Stimulated activated naive CD8-positive, alpha-beta T cell treated with anti-CD3 and anti-CD28 coated beads, Interleukin-15, amount 100 ng/mL, for 72 hours (primary cell): ENCODE measurements around the gene PAM16.
"Not testable (repeated sequence)": the region's sequence is repeated elsewhere in the genome, so short reads cannot be mapped to it uniquely, and the experiment has no call there.

Experiments
- ATAC-seq: fragments of 150-1000 bp; cut with Tn5 transposase; 2 replicates; pipeline ENCODE4 v1.10.0; 2021; ENCODE audit warnings: mild to moderate bottlenecking, moderate library complexity
- DNase-seq, 2 donors: peaks; one replicate each; pipeline ENCODE4 v3.0.0; 2021 to 2022
- H3K27ac Mint-ChIP-seq, 2 donors: one replicate each; pipeline ENCODE4 v1.8.0; 2022; ENCODE audit warnings: mild to moderate bottlenecking in 2 of 2, mixed read lengths in 2 of 2, moderate library complexity in 2 of 2
- H3K27me3 Mint-ChIP-seq: one replicate; pipeline ENCODE4 v1.8.0; 2022; ENCODE audit warnings: mixed read lengths
- H3K4me1 Mint-ChIP-seq: one replicate; pipeline ENCODE4 v1.8.0; 2022; ENCODE audit warnings: mild to moderate bottlenecking, mixed read lengths
- H3K4me3 Mint-ChIP-seq, 2 donors: one replicate each; pipeline ENCODE4 v1.8.0; 2022; ENCODE audit warnings: mild to moderate bottlenecking in 2 of 2, mixed read lengths in 2 of 2, moderate library complexity in 1 of 2
- H3K9me3 Mint-ChIP-seq, 2 donors: one replicate each; pipeline ENCODE4 v1.8.0; 2022; ENCODE audit warnings: mixed read lengths in 2 of 2

PAM16 gene

GRCh38 chr16:4350787-4351659, at the start of gene PAM16:
PAM16 (minus strand) TSS chr16:4351321; CDS start chr16:4351234, 87 bp downstream.
- DNase-seq, result peak; percentile 98
- H3K9me3 Mint-ChIP-seq, result no peaks in the 10 kb centered on the region

GRCh38 chr16:4399001-4399730, 48.0 kb upstream of the PAM16 start:
- H3K4me3 Mint-ChIP-seq, result no peak overlapping the region

More at GRCh38 chr16:4350787-4351659, at the start of gene PAM16:
- peaks cover 35% of the 10 kb centered on the region for H3K4me1 Mint-ChIP-seq
- peak within 1 kb of the TSS; percentile 96 to 98 for H3K27ac Mint-ChIP-seq
- ATAC-seq, result peak; percentile 95
- peak within 1 kb of the TSS; percentile 93 to 96 for H3K4me3 Mint-ChIP-seq
- no peaks in the 10 kb centered on the region for H3K27me3 Mint-ChIP-seq

GRCh38 chr16:4395055-4395726, 44.1 kb upstream of the PAM16 start:
- ATAC-seq, result no peak
- Mint-ChIP-seq H3K4me3 (no peak overlapping the region), H3K9me3 (no peaks in the 10 kb centered on the region), H3K27ac (peak overlapping the region in 1 of 2 donors; percentile 85), H3K4me1 (peaks cover 12% of the 10 kb centered on the region), H3K27me3 (no peaks in the 10 kb centered on the region)
- no peak for DNase-seq

More at GRCh38 chr16:4399001-4399730, 48.0 kb upstream of the PAM16 start:
- Mint-ChIP-seq H3K9me3 (no peaks in the 10 kb centered on the region), H3K27ac (peak overlapping the region in 1 of 2 donors; percentile 64), H3K4me1 (peaks cover 20% of the 10 kb centered on the region), H3K27me3 (no peaks in the 10 kb centered on the region)
- ATAC-seq (no peak), DNase-seq (no peak)

- not testable (repeated sequence) for H3K27me3 Mint-ChIP-seq, H3K9me3 Mint-ChIP-seq, H3K4me3 Mint-ChIP-seq, ATAC-seq, DNase-seq
- Mint-ChIP-seq H3K4me1 (peaks cover 12% of the 10 kb centered on the region), H3K27ac (peak overlapping the region in 1 of 2 donors; percentile 12)
Observed at GRCh38 chr16:4393850-4394249, 42.7 kb upstream of the PAM16 start.

- DNase-seq (no peak), ATAC-seq (no peak)
- Mint-ChIP-seq H3K4me1 (peaks cover 12% of the 10 kb centered on the region), H3K9me3 (no peaks in the 10 kb centered on the region), H3K4me3 (no peak overlapping the region), H3K27me3 (no peaks in the 10 kb centered on the region), H3K27ac (no peak overlapping the region)
Observed at GRCh38 chr16:4393240-4393600, 42.1 kb upstream of the PAM16 start.

GRCh38 chr16:4392382-4393239, 41.5 kb upstream of the PAM16 start:
- H3K9me3 Mint-ChIP-seq, result no peaks in the 10 kb centered on the region
- DNase-seq (no peak), ATAC-seq (peak; percentile 17)
- no peaks in the 10 kb centered on the region for H3K27me3 Mint-ChIP-seq
- H3K27ac Mint-ChIP-seq, result peak overlapping the region in 1 of 2 donors; percentile 54
- no peak overlapping the region for H3K4me3 Mint-ChIP-seq
- H3K4me1 Mint-ChIP-seq, result peaks cover 12% of the 10 kb centered on the region

- Mint-ChIP-seq H3K4me1 (peaks cover 19% of the 10 kb centered on the region), H3K4me3 (no peak overlapping the region), H3K27ac (peak overlapping the region in 1 of 2 donors; percentile 54), H3K9me3 (no peaks in the 10 kb centered on the region), H3K27me3 (no peaks in the 10 kb centered on the region)
- no peak for DNase-seq
- no peak for ATAC-seq
Observed at GRCh38 chr16:4391631-4392381, 40.7 kb upstream of the PAM16 start.

GRCh38 chr16:4390266-4391260, 39.4 kb upstream of the PAM16 start:
- Mint-ChIP-seq H3K9me3 (no peaks in the 10 kb centered on the region), H3K4me1 (peaks cover 32% of the 10 kb centered on the region)
- ATAC-seq, result no peak

GRCh38 chr16:4389051-4389955, 38.2 kb upstream of the PAM16 start:
- Mint-ChIP-seq H3K9me3 (no peaks in the 10 kb centered on the region), H3K27ac (no peak overlapping the region), H3K27me3 (no peaks in the 10 kb centered on the region), H3K4me1 (peaks cover 36% of the 10 kb centered on the region), H3K4me3 (no peak overlapping the region)
- no peak for DNase-seq
- ATAC-seq, result no peak

More at GRCh38 chr16:4390266-4391260, 39.4 kb upstream of the PAM16 start:
- Mint-ChIP-seq H3K4me3 (no peak overlapping the region), H3K27ac (no peak overlapping the region), H3K27me3 (no peaks in the 10 kb centered on the region)
- DNase-seq, result no peak

GRCh38 chr16:4388271-4389021, 37.3 kb upstream of the PAM16 start:
- DNase-seq, result no peak
- Mint-ChIP-seq H3K4me1 (peaks cover 36% of the 10 kb centered on the region), H3K27ac (no peak overlapping the region), H3K27me3 (no peaks in the 10 kb centered on the region), H3K4me3 (no peak overlapping the region), H3K9me3 (no peaks in the 10 kb centered on the region)
- no peak for ATAC-seq

- no peak for DNase-seq
- Mint-ChIP-seq H3K27ac (peak overlapping the region in 1 of 2 donors; percentile 83), H3K27me3 (no peaks in the 10 kb centered on the region), H3K4me1 (peaks cover 32% of the 10 kb centered on the region), H3K9me3 (no peaks in the 10 kb centered on the region), H3K4me3 (no peak overlapping the region)
- ATAC-seq, result no peak
Observed at GRCh38 chr16:4387781-4388180, 36.7 kb upstream of the PAM16 start.

- Mint-ChIP-seq H3K4me3 (no peak overlapping the region), H3K27ac (no peak overlapping the region), H3K27me3 (no peaks in the 10 kb centered on the region), H3K9me3 (no peaks in the 10 kb centered on the region), H3K4me1 (peaks cover 24% of the 10 kb centered on the region)
- no peak for ATAC-seq
- DNase-seq, result no peak
Observed at GRCh38 chr16:4386951-4387565, 35.9 kb upstream of the PAM16 start.
